ENCODE results near the gene LSM2.

The LSM2 gene

DNA sequence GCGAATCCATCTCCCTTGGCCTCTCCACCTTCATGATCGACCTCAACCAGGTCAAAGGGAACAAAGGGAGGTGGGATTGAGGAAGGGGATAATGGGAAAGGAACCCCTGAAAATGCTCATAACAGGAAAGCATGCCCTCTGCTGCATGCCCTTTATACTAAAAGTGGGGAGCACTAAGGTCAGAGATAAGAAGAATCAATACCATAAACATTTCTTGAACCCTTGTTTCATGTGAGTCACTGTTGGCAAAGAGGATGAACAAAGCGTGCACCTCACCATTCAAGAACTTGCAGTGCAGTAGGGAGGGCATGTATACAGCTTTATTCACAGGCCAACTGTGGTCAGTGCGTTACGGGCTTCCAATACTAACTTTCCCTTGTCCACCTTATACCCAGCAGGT lies 46.0 kb downstream of the LSM2 start:
- no peaks in the 10 kb centered on the region for H3K27me3 ChIP-seq (ENCODE audit: insufficient read depth, low read length, poor library complexity)
- no peak overlapping the region for H3K4me3 ChIP-seq (ENCODE audit: low read depth in 1 of 2, low read length in 2 of 2)
- no peaks in the 10 kb centered on the region for H3K79me2 ChIP-seq (ENCODE audit: insufficient read depth, low read length)
- no peak overlapping the region for H3K27ac ChIP-seq (ENCODE audit: low read length)
- no peaks in the 10 kb centered on the region for H3K4me1 ChIP-seq (ENCODE audit: insufficient read depth, low read length)
- H3K9me3 ChIP-seq (ENCODE audit: insufficient read depth, low read length, severe bottlenecking): no peaks in the 10 kb centered on the region
- no peak for DNase-seq
- no peak overlapping the region for H2AFZ ChIP-seq (ENCODE audit: low read depth, low read length)
- TF ChIP-seq, protein P1, sequence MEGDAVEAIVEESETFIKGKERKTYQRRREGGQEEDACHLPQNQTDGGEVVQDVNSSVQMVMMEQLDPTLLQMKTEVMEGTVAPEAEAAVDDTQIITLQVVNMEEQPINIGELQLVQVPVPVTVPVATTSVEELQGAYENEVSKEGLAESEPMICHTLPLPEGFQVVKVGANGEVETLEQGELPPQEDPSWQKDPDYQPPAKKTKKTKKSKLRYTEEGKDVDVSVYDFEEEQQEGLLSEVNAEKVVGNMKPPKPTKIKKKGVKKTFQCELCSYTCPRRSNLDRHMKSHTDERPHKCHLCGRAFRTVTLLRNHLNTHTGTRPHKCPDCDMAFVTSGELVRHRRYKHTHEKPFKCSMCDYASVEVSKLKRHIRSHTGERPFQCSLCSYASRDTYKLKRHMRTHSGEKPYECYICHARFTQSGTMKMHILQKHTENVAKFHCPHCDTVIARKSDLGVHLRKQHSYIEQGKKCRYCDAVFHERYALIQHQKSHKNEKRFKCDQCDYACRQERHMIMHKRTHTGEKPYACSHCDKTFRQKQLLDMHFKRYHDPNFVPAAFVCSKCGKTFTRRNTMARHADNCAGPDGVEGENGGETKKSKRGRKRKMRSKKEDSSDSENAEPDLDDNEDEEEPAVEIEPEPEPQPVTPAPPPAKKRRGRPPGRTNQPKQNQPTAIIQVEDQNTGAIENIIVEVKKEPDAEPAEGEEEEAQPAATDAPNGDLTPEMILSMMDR (IDR thresholded peaks at IDR 0.05; ENCODE audit: borderline replicate concordance, extremely low read depth, low read length, poor library complexity, severe bottlenecking): no peak
- TF ChIP-seq EZH2 (IDR thresholded peaks at IDR 0.05; ENCODE audit: borderline replicate concordance, low read depth, low read length, severe bottlenecking): no peak
- no peak overlapping the region for H3K9ac ChIP-seq (ENCODE audit: low read depth, low read length)
- peaks cover 72% of the 10 kb centered on the region for H3K36me3 ChIP-seq (ENCODE audit: insufficient read depth, low read length)
- no peak overlapping the region for H3K4me2 ChIP-seq (ENCODE audit: insufficient read depth, low read length)
- ATAC-seq (ENCODE audit: insufficient read depth, low read depth): no peak
- peaks cover 4% of the 10 kb centered on the region; the same call in 1 of the 2 replicates for H4K20me1 ChIP-seq (ENCODE audit: insufficient read depth, low read length)

DNA sequence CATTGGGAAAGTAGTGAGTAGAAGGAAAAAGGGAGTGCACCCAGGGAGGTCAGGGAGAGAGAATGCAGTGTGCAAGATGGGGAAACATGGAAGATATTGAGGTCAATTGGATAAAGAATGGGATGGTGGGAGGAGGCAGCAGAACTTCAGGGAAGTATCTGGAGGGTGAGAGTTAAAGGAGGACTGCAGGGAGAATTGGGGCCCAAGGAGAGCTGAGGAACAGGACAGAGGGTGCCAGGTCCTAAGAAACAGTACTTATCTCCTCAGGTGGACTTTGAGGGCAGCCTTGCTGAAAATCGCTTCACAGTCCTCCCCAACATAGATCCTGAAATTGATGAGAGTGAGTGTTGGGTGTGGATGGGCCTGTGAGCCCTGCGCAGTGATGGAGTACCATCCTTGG lies 48.5 kb downstream of the LSM2 start:
- H4K20me1 ChIP-seq (ENCODE audit: insufficient read depth, low read length): peaks cover under 1% of the 10 kb centered on the region; the same call in 1 of the 2 replicates
- H3K36me3 ChIP-seq (ENCODE audit: insufficient read depth, low read length): peaks cover 65% of the 10 kb centered on the region
- DNase-seq (no peak), ATAC-seq (ENCODE audit: insufficient read depth, low read depth) (no peak)
- no peaks in the 10 kb centered on the region for H3K27me3 ChIP-seq (ENCODE audit: insufficient read depth, low read length, poor library complexity)
- no peak overlapping the region for H2AFZ ChIP-seq (ENCODE audit: low read depth, low read length)
- H3K4me3 ChIP-seq (ENCODE audit: low read depth in 1 of 2, low read length in 2 of 2): no peak overlapping the region
- no peak overlapping the region for H3K4me2 ChIP-seq (ENCODE audit: insufficient read depth, low read length)
- no peaks in the 10 kb centered on the region for H3K79me2 ChIP-seq (ENCODE audit: insufficient read depth, low read length)
- H3K9ac ChIP-seq (ENCODE audit: low read depth, low read length): no peak overlapping the region
- no peaks in the 10 kb centered on the region for H3K9me3 ChIP-seq (ENCODE audit: insufficient read depth, low read length, severe bottlenecking)
- TF ChIP-seq EZH2 (IDR thresholded peaks at IDR 0.05; ENCODE audit: borderline replicate concordance, low read depth, low read length, severe bottlenecking): no peak
- TF ChIP-seq, protein P1 (IDR thresholded peaks at IDR 0.05; ENCODE audit: borderline replicate concordance, extremely low read depth, low read length, poor library complexity, severe bottlenecking): no peak
- H3K4me1 ChIP-seq (ENCODE audit: insufficient read depth, low read length): no peaks in the 10 kb centered on the region
- H3K27ac ChIP-seq (ENCODE audit: low read length): no peak overlapping the region; the same call in 1 of the 2 replicates

DNA sequence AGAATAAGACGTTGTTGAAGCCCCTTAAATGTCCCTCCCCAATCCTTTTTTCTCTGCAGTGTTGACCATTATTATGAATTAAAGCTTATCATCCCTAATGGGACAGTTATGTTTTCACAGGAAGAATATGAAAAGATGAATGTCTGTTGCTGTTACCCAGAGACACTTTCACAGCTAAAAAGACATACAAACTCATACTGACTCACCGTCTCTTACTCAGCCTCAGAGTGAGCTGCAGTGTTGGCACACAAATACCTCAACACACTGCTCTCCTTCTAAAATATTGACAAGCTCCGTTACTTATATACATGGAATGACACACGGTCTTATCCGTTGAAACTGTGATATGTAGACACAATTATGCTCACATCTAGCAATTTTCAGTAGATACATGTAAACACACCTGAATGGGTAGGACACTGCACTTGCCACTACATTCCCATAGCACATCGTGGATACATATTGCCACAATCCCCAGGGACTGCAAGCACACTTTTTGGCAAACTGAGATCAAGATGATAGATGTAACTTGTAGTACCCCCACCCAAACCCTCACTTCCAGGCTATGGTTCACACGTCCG lies 53.9 kb downstream of the LSM2 start:
- Histone ChIP-seq H3K4me3 (ENCODE audit: low read depth in 1 of 2, low read length in 2 of 2) (no peak overlapping the region), H3K9ac (ENCODE audit: low read depth, low read length) (no peak overlapping the region), H3K27me3 (ENCODE audit: insufficient read depth, low read length, poor library complexity) (no peaks in the 10 kb centered on the region), H3K9me3 (ENCODE audit: insufficient read depth, low read length, severe bottlenecking) (no peaks in the 10 kb centered on the region), H3K4me2 (ENCODE audit: insufficient read depth, low read length) (no peak overlapping the region), H3K36me3 (ENCODE audit: insufficient read depth, low read length) (peaks cover 30% of the 10 kb centered on the region), H2AFZ (ENCODE audit: low read depth, low read length) (no peak overlapping the region), H3K27ac (ENCODE audit: low read length) (no peak overlapping the region), H4K20me1 (ENCODE audit: insufficient read depth, low read length) (no peaks in the 10 kb centered on the region), H3K4me1 (ENCODE audit: insufficient read depth, low read length) (no peaks in the 10 kb centered on the region), H3K79me2 (ENCODE audit: insufficient read depth, low read length) (no peaks in the 10 kb centered on the region)
- TF ChIP-seq, protein P1 (IDR thresholded peaks at IDR 0.05; ENCODE audit: borderline replicate concordance, extremely low read depth, low read length, poor library complexity, severe bottlenecking): no peak
- no peak for TF ChIP-seq EZH2 (IDR thresholded peaks at IDR 0.05; ENCODE audit: borderline replicate concordance, low read depth, low read length, severe bottlenecking)
- no peak for DNase-seq
- no peak; the same call in 2 of the 3 replicates for ATAC-seq (ENCODE audit: insufficient read depth, low read depth)

All from DND-41 (cell line).